Measurements from ENCODE around the gene MPRIP.

MPRIP gene

DNA sequence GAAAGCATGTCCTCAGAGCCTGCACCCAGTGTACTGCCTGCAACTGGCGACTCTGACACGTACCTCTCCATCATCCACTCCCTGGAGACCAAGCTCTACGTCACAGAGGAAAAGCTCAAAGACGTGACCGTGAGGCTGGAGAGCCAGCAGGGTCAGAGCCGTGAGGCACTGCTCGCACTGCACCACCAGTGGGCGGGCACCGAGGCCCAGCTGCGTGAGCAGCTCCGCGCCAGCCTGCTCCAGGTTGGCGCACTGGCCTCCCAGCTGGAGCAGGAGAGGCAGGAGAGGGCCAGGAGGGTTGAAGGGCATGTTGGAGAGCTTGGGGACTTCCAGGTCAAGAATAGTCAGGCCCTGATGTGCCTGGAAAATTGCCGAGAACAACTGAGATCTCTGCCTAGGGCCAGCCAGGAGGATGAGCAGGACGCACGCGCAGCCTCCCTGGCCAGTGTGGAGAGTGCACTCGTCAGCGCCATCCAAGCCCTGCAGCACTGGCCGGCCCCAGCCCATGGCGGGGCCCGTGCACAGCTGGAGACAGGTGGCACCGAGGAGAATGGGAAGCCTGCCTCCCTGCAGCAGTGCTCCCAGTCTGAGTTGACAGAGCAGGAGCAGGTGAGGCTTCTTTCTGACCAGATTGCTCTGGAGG is 123.5 kb downstream of the MPRIP start:
- DNase-seq (ENCODE audit: low spot score), result no peak

- DNase-seq (ENCODE audit: low spot score), result no peak
Observed at GRCh38 chr17:17166446-17166845, 124.2 kb downstream of the MPRIP start.

GRCh38 chr17:17167356-17167755 is 125.1 kb downstream of the MPRIP start:
- no peak for DNase-seq (ENCODE audit: low spot score)

- DNase-seq (ENCODE audit: low spot score), result no peak
Observed at GRCh38 chr17:17167986-17168385, 125.7 kb downstream of the MPRIP start.

GRCh38 chr17:17168401-17168800 is 126.1 kb downstream of the MPRIP start:
- no peak for DNase-seq (ENCODE audit: low spot score)

- DNase-seq (ENCODE audit: low spot score), result no peak
Observed at GRCh38 chr17:17169396-17169795, 127.1 kb downstream of the MPRIP start.

DNA sequence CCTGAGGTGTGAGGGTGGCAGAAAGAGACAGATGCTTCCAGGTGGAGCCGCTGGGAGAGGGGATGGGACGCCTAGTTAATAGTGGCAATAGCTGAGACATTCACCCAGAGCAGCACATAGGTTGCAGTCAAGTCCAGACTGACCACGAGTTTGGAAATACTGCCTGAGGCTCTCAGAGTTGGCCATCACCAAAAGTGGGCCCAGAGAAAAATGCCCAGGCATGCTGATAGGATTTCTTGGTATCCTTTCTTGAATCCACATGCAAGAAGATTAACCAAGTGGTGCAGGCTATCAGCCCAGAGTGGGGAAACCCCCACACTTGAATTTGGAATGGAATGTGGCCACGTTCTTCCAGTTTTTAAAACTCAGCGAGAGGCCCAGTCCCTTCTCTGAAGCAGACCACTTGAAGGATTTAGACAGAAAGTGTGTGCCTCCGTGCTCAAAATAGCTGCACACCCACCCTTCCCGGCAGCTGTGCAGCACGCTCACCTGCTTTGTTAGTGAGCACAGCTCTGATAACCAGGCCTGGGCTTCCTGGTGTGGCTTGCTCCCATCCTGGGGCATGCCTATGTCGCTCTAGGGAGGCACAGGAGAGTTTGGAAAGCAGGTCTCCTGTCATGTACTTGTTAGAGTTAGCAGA is 128.2 kb downstream of the MPRIP start:
- no peak for DNase-seq (ENCODE audit: low spot score)

- DNase-seq (ENCODE audit: low spot score), result no peak
Observed at GRCh38 chr17:17171186-17171585, 128.9 kb downstream of the MPRIP start.

- no peak for DNase-seq (ENCODE audit: low spot score)
Observed at GRCh38 chr17:17172001-17172939, 130.0 kb downstream of the MPRIP start.

DNA sequence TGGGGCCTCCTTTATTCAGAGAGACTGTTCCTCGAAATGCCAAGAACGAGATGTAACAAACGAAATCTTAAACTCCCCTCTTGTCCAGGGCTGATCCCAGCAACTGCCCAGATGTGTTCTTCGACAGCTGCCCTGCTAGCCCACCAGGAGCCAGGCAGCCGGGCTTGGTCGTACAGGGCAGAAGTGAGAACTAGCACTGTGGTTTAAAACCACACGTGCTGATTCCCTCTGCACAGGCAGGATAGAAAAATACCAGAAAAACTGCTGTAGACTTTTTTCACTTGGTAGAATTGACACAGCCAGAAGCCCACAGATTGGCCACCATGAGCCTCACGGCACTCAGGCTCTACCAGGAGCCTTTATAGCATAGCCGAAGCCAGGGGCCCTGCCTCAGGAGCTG is 130.7 kb downstream of the MPRIP start:
- DNase-seq (ENCODE audit: low spot score), result no peak

GRCh38 chr17:17173921-17174320 is 131.7 kb downstream of the MPRIP start:
- DNase-seq (ENCODE audit: low spot score), result no peak

GRCh38 chr17:17175340-17175739 is 133.1 kb downstream of the MPRIP start:
- DNase-seq (ENCODE audit: low spot score), result no peak

GRCh38 chr17:17175917-17176316 is 133.7 kb downstream of the MPRIP start:
- no peak for DNase-seq (ENCODE audit: low spot score)

DNA sequence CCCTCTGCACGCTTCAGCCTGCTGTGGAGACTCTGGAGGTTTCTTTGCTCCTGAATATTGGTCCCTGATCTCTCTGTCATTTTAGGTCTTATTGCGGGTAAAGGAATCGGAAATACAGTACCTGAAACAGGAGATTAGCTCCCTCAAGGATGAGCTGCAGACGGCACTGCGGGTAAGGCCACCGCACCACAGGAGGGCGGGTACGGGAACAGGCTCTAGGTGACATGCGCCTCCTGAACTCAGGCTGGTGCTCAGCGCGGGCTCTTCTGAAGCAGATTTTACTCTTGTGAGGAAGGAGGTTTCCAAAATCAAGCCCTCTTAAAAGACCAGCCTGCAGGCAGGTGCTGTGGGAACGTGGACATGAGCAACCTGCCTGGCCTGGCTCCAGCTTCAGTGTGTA is 134.1 kb downstream of the MPRIP start:
- DNase-seq (ENCODE audit: low spot score), result no peak

- DNase-seq (ENCODE audit: low spot score), result no peak
Observed at GRCh38 chr17:17177176-17177575, 134.9 kb downstream of the MPRIP start.

- DNase-seq (ENCODE audit: low spot score), result no peak
Observed at GRCh38 chr17:17179371-17179827, 137.1 kb downstream of the MPRIP start.

DNA sequence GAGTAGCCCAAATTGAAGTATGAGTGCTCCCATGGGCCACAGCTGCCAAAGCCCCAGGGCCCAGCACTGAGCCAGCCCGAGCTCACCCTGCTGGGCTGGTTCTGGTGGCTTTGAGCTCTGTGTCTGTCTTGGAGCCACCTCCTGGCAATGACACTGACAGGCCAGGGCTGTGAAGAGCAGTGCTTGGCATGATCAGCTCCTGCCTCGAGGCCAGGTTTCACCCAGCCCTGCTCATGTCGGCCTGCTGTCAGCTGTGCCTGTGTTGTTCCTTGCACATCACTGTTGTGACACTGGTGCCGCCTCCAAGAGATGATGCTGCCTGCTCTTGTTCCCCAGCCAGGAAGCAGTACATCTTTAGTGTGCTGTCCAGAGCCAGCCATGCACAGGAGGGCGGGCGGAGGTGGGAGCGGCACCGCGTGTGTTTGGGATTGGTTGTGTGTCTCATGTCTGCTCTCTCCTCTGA is 137.9 kb downstream of the MPRIP start:
- DNase-seq (ENCODE audit: low spot score), result no peak

- no peak for DNase-seq (ENCODE audit: low spot score)
Observed at GRCh38 chr17:17180741-17181525, 138.7 kb downstream of the MPRIP start.

DNA sequence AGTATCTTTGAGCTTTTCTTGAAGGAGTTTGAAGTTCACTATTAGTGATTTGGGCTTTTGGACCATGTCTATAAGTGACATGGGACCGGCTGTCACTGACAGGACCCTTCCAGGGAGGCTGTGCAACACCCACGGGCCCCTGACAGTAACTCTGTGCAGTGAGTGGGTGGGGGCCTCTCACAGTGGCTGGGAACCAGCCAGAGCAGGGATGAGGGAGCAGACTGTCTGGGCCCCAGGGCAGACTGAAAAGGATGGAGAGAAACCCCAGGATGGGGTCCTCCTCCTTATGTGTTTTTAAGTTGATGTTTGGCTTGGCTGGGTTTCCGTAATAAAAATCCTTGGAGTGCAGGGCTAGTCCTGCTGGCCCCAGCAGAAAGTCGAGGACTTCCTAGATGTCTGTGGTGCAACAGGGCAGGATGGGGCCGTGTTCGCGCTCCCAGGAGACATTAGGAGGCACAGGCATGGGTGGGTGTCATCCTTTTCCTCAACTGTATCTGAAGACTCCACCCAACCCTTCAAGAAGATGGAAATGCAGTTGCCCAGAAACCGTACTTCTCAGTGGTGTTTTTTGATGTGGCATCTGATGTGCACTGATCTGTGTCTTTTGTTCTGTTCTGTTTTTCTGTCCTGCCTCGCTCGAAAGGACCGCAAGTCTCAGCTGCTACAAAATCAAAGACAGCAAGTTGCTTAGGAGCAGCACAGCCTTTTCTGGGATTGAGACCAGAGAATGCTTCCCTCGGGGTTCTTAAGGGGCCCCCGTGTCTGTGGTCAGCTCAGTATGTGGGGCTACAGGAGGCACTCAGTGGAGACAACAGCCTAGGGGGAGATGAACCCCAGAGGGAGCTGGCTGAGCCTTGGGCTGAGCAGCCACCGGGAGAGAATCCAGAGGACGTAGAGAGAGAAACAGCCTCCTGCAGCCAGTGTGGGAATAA is 139.7 kb downstream of the MPRIP start:
- DNase-seq (ENCODE audit: low spot score), result no peak

DNA sequence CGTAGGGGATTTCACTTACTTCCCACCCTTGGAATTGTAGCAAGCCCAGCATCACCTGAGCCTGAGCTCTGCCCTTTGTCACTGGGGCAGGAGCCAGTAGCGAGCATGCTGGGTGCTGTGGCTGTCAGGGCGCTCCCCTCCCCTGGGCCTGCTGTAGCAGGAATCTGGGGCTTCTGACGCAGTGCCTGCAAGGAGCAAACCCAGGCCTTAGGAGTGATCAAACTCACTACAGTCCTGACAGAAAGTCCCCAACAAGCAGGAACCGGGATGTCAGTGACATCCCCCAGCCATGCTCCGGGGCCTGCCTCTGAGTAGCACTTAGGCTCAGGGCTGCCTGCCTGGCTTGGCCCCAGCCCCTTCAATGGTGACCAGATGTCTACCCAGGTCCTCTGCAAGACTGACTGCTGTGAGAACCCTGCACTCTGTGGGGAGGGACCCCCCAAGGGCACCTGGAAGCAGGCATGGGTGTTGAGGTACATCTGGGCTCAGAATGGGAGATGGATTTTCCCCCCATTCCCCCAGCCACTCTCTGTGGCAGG is 140.4 kb downstream of the MPRIP start:
- no peak for DNase-seq (ENCODE audit: low spot score)

- DNase-seq (ENCODE audit: low spot score), result no peak
Observed at GRCh38 chr17:17183744-17184143, 141.5 kb downstream of the MPRIP start.
